HG03469 (cell line): Measurements from ENCODE around the gene GNAI2.

Experiments used
- ATAC-seq: cut with Tn5 transposase; IDR thresholded peaks from one replicate; pipeline ENCODE4 v1.9.1; 2021; ENCODE audit warnings: mild to moderate bottlenecking, moderate library complexity, moderate number of reproducible peaks; ENCODE audit not compliant: unreplicated experiment

GNAI2 gene

GRCh38 chr3:50295553-50296431 lies 59.8 kb downstream of the GNAI2 start:
- no peak for ATAC-seq

GRCh38 chr3:50296721-50297383 lies 60.8 kb downstream of the GNAI2 start:
- no peak for ATAC-seq

GRCh38 chr3:50297384-50297775 lies 61.4 kb downstream of the GNAI2 start:
- no peak for ATAC-seq

DNA sequence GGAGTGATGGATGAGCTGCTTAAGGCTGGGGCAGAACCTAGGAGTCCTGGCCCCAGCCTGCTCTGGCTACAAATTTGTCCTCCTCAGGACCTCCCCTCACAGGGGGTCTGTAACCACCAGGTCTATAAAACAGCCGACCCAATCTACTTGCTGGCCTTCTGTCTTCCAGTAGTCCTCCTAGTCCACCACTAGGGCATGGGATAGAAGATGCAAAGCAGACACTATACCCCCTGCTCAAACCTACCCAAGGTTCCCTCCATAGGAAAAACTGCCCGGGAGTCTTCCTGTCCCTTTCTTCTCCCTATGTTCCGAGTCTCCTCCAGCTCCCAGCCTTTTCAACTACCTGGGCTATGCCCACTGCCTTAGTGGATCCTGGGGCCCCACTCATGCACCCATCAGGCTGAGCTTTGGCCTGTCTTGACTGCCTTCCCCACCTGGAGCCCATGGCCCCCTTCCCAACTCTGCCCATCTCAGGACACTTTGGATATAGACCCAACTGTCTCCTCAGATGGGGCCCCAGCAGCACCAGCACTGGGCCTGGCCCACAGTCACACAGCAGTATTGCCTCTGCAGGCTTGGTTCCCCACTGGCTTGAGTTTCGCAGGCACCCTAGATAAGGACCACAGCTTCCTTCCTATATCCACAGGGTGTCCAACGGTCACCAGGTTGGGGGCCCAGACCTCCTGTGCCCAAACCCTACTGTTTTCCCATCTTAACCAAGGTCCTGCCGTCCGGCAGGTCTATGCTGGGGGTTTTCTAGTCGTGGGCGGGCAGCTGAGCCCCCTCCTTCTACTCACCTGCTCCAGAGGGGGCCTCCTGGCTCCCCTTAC lies 62.1 kb downstream of the GNAI2 start:
- no peak for ATAC-seq

DNA sequence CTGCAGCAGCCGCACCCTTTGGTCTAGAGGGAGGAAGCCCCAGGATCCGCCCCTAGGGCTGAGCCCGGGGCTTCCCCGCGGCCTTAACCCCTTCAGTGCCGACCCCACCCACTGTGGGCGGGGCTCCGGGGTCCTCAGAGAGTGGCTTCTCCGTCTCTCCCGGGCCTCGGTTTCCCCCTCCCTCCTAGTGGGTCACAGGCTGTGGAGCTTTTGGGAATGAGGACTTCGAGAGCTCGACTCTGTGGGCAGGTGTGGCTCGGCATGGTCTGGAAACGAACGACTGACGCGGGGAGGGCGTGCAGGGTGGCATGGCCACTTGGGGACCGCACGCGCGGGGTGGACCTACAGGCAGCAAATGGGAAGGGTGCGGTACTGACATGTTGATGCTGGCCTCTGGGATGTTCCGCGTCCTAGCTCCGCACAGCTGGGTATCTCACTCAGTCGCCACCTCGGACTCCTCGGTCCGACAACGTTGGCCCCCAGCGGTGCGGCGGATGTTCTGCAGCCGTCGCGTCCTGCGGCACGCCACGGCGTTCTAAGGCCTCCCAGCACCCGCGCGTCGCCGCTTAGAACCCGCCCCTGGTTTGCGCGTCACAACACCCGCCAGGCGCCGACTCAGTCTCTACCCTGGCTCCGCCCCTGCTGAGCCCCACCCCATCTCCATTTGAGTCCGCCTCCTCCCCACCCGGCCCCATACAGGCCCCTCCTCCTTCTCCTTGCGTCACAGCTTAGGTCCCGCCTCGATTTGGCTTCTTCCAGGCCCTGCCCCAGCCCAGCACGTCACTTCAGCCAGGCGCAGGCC lies 63.0 kb downstream of the GNAI2 start, which contains the start of the genes HYAL3 and NAA80:
TSS of gene HYAL3 (minus strand) at position 570 of the 802 bp plus-strand sequence. CDS start 3,803 bp downstream, outside the sequence.
TSS of gene NAA80 (minus strand) at position 570 of the 802 bp plus-strand sequence. CDS start 1,942 bp downstream, outside the sequence.
- peak; percentile 55 for ATAC-seq

DNA sequence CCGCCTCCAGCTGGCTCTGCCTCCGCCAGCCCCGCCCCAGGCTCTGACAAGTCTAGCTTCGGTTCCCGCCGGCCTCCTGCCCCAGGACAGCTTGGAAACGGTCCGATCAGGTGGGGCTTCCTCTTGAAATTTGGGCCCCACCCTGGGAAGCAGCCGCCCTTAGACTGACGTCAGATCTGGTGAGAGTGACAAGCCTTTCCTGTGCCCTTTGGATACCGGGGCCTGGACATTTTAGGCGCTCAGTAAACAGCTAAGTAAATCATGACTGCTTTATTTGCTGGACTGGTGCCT lies 63.6 kb downstream of the GNAI2 start:
- ATAC-seq = no peak

- ATAC-seq = no peak
Observed at GRCh38 chr3:50299929-50300680, 64.1 kb downstream of the GNAI2 start.

GRCh38 chr3:50300681-50301254 lies 64.8 kb downstream of the GNAI2 start:
- ATAC-seq = no peak

GRCh38 chr3:50302095-50303012 lies 66.3 kb downstream of the GNAI2 start:
- no peak for ATAC-seq

- no peak for ATAC-seq
Observed at GRCh38 chr3:50303013-50303815, 67.2 kb downstream of the GNAI2 start, which contains the start of gene HYAL1. Gene HYAL1, minus strand, starts transcription at chr3:50303574. Its CDS starts 618 bp downstream, at chr3:50302956.

DNA sequence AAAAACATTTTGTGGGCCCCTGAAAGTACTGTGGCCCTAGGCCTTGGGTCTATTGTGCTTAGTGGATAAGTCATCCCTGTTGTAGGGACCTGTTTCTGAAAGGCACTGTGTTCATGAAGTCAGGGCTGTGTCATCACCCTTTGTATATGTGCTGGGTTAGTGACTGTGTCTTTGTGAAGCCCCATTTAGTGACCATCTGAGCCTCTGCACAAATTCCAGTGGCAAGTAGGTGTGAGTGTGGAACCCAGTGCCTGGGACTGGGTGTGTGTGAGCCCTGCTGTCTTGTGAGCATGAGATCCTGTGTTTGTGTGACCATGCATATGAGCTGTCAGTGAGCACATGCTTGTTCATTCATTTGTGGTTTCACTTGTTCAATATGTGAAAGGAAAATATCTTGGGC lies 68.6 kb downstream of the GNAI2 start:
- no peak for ATAC-seq
